ENCODE data around the gene WNT11.

Gene WNT11

GRCh38 chr11:76218449-76219178 lies 12.3 kb upstream of the WNT11 start:
- DNase-seq (ENCODE audit: low read depth in 2 of 2) = no peak

GRCh38 chr11:76217653-76218160 lies 11.4 kb upstream of the WNT11 start:
- DNase-seq (ENCODE audit: low read depth in 2 of 2) = no peak

- DNase-seq (ENCODE audit: low read depth in 2 of 2) = no peak
These were observed 10.4 kb upstream of the WNT11 start for GRCh38 chr11:76216536-76217325.

GRCh38 chr11:76215941-76216340 lies 9.6 kb upstream of the WNT11 start:
- DNase-seq (ENCODE audit: low read depth in 2 of 2) = no peak

- no peak for DNase-seq (ENCODE audit: low read depth in 2 of 2)
These were observed 8.8 kb upstream of the WNT11 start for GRCh38 chr11:76214968-76215548.

- DNase-seq (ENCODE audit: low read depth in 2 of 2) = no peak
These were observed 7.9 kb upstream of the WNT11 start for GRCh38 chr11:76214186-76214585.

- DNase-seq (ENCODE audit: low read depth in 2 of 2) = no peak
These were observed 6.1 kb upstream of the WNT11 start for GRCh38 chr11:76212086-76213035.

GRCh38 chr11:76210931-76211851 lies 4.9 kb upstream of the WNT11 start:
- no peak for DNase-seq (ENCODE audit: low read depth in 2 of 2)

- DNase-seq (ENCODE audit: low read depth in 2 of 2) = no peak
These were observed 4.0 kb upstream of the WNT11 start for GRCh38 chr11:76209973-76210930.

GRCh38 chr11:76209375-76209972 lies 3.2 kb upstream of the WNT11 start:
- DNase-seq (ENCODE audit: low read depth in 2 of 2) = no peak

- peak; percentile 61 to 70 for DNase-seq (ENCODE audit: low read depth in 2 of 2)
These were observed 2.4 kb upstream of the WNT11 start for GRCh38 chr11:76208438-76209374.

GRCh38 chr11:76207642-76208401 lies 1.5 kb upstream of the WNT11 start:
- peak; percentile 61 for DNase-seq (ENCODE audit: low read depth in 2 of 2)

GRCh38 chr11:76206077-76206326 lies 300 bp downstream of the WNT11 start:
- DNase-seq (ENCODE audit: low read depth in 2 of 2) = no peak

- no peak for DNase-seq (ENCODE audit: low read depth in 2 of 2)
These were observed 838 bp downstream of the WNT11 start for GRCh38 chr11:76205252-76206076.

GRCh38 chr11:76203937-76204336 lies 2.4 kb downstream of the WNT11 start:
- no peak for DNase-seq (ENCODE audit: low read depth in 2 of 2)
